HG03159 (cell line): Measurements from ENCODE around the gene CCNT2.
A peak's percentile ranks its signal among the peaks of the same experiment; 100 is the strongest.
"Not testable (repeated sequence)": the region's sequence is repeated elsewhere in the genome, so short reads cannot be mapped to it uniquely, and the experiment has no call there.

Experiments used
- ATAC-seq: cut with Tn5 transposase; IDR thresholded peaks from one replicate; pipeline ENCODE4 v1.9.1; 2021; ENCODE audit warnings: mild to moderate bottlenecking, moderate library complexity; ENCODE audit not compliant: unreplicated experiment

CCNT2 gene

DNA sequence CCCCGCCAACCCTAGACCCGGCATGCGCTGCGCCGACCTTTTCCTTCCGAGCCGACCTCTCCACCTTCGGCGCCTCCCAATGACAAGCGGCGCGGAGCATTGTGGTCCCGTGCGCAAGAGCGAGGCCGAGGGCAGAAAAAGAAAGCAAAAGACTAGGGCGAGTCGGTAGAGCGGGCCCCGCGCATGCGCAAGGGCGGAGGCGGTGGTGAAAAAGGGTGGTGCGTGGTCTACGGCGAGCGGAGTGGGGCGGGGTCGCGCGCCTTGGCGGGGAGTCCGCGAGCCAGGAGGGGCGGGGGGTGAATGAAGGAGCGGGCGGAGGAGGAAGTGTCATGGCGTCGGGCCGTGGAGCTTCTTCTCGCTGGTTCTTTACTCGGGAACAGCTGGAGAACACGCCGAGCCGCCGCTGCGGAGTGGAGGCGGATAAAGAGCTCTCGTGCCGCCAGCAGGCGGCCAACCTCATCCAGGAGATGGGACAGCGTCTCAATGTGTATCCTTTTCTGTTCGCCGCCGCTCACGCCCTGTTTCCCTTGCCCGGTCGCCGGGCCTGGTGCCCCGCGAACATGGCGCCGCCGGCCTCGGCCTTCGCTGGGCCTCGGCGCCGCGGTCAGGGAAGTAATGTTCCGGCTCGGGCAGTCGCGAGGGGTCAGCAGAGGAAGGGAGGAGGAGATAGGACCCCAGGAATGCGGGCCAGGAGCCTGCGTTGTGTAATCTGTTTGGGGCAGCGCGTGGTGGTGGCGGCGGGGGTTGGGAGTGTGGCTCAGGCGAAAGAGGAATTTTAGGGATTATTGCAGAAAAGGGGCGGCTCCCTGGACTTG lies at the start of gene CCNT2:
CCNT2 (plus strand) TSS at position 297 of the 815 bp plus-strand sequence; CDS start at position 330, 33 bp downstream.
- ATAC-seq = peak; percentile 80

DNA sequence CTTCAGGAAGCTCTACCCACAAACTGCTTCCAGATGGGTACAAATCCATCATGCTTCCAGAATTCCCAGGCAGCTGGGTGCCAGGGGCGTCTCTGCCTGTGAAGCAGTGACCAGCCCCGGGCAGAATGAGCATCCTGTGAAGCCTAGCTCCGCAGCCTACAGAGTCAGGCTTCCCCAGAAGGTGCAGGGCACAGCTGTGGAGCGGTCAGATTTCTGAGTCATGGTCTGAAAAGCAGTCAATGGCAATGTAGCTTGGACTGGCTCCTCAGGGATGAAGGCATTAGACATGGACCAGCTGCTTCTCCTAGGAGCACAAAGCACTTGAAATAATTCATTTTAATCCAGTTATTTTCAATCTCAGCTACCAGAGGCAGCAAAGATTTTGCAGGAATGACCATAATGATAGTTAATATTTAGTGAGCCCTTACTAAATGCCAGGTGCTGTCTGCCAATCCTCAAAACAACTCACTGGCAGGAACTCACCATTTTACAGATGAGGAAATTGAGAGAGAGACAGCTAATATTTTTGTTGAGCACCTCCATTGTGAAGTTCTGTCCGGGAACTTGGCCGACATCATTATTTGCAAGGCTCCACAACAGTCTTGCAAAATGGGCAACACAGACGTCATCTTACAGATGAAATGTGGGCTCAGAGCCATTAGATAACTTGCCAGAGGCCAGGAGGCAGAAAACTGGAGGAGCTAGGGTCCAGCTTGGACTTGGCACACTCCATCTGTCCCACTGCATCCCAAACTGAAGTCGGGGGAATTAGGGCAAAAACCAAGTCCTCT lies 48.5 kb upstream of the CCNT2 start:
- no peak for ATAC-seq

DNA sequence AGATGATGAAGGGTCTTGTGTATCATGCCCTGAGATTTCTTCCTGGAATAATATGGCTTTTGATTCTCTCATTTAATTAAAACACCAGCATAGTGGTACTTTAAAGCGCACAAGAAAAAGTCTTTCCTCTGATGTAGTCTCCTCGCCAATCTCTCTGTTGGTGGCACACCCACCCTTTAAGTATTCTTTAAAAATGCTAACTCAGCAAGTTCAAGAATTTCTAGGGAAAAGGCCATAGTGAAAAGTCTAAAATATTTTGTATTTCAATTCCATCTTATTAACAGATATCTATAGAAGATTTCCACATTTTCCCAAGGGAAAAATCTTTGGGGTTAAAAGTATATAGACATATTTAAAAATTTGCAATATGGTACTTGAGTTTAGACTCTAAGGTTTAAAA lies 45.5 kb upstream of the CCNT2 start:
- no peak for ATAC-seq

DNA sequence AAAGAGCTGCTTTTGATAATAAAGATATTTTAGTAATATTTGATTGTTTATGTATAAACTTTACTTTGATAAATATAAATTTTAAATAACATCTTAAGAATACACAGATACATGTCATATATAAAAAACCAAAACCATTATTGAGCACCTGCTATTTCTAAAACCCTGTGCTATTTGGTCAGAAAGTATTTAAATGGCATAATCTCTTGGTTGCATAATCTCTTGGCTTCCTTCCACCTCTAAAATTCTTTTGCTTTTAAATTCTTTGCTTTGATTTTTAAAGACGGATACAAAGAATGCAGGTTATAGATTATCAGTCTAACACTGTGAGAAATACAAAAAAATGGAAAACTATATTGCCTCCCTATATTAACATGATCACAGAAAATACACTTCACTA lies 43.3 kb upstream of the CCNT2 start:
- ATAC-seq = no peak

DNA sequence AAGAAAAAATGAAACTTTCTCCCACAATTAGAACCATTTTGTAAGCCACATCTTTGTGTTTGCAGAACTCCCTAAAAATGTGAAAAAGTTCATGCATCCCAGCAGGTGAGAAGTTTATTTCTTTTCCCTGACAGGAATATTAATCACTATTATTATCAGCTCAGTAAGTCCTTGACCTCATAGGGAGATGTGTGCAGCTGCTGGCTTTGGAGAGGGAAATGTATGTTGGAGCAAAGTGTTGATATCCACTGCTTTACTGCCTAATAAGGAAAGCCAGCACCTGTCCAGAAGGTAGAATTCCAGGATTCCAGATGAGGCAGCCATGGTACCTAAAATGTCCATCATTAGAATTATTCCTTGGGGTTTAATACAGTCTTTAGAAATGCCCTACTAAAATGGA lies 35.8 kb upstream of the CCNT2 start:
- ATAC-seq = no peak

DNA sequence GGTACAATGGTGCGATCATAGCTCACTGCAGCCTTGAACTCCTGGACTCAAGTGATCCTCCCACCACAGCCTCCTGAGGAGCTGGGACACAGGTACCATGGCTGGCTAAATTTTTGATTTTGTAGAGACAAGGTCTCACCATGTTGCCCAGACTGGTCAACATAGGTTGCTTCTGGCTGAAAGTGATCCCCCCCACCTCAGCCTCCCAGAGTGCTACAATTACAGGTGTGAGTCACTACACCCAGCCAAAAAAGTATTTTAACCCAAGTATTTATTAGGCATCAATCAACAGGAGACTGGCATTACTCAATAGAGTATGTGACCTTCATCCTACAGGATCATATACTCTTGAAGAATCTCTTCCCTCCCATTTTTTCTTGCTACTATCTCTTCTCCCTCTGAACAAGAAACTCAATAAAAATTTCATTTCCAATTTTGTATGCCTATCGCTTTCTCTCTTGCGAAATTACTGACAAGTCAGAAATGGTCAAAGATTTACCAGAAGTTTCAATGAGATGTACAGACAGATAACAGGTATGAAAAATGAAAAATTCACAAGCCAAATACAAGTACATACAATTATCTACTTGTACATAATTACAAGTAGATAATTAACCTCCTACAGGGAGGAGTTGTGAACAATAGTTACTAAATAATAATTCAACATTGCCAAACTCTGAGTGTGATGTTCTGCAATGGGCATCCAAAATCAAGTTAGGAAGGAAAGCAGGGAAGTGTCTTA lies 34.9 kb upstream of the CCNT2 start:
- ATAC-seq = no peak

DNA sequence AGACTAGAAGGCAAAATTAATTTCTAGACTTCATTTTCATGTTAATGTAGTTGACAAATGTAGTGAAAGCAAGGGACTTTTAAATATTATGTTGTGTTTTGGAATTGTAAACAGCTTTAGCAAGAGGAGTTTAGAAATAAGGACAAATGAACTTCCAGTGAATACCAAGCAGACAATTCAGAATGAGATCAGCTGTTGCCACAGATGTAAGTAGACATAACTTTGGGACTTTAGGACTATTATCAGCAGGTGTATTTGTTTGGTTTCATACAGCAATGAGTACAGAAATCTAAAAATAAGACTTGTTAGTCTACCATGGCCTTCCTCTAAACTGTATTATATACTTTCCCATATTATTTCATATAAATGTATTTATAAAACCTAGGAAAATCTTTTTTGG lies 34.2 kb upstream of the CCNT2 start:
- no peak for ATAC-seq

DNA sequence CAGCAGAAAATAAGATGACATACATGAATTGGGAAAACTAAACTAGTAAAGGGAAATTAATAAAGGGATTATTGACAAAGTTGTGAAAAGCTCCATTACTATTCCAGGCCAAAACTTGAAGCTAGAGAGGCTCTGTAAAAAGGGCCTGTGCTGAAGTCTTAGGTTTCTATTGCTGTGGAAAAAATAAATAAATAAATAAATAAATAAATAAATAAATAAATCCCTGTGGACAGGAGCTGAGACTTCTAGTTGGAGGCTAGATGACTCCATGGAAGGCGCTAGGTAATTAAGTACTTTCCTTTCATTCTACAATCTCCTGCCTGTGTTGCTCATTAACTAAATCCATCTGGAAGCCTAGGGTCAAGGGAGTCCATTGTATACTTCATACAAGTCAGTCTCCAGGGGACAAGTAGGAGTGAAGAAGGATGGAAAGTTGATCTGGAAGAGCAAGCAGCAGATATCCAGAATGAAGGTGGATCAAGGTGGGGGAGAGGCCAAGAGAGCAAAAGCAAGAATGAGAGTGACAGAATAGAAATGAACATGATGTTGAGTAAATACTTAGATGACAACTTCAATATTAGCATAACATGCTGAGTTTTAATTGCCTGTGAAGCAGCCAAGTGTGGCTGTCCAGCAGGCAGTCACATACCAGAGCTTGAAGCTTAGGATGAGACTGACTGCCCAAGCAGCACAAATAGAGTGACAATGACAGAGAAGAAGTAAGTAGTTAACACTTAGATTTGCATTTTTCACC lies 26.2 kb upstream of the CCNT2 start:
- no peak for ATAC-seq

DNA sequence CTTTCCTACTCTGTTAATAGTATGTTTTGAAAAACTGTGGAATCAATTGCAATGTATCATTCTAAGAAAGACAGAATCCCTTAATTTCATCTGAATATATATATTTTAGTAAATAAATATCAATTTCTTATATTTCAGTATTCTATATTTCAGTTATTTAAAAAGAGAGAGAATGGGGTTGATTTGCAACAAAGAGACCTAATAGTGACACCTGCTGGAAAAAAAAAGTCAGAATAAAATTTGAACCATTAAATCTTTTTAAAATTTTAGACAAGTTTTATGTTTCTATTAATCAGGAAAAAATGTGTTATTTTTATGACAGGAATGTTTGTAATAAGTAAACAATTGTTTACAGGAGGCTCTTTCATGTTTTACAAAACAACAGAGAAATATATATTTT lies 20.7 kb upstream of the CCNT2 start:
- no peak for ATAC-seq

DNA sequence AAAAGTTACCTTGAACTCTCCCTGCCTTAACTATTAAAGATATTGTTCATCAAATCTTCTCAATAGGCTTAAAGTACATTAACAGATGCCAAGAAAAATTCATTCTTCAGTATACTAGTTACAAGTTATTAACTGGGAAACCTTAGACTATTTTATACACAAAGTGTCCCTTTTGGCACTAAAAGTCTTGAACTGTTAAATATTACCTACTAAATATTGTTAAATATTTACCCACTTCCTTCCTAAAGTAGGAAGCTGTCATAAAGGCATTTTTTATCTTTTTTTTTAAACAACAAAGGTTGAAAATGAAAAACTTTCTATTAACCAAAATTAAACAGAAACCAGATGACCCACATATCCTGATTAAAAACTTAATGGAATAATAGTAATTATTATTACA lies 19.4 kb upstream of the CCNT2 start:
- no peak for ATAC-seq

DNA sequence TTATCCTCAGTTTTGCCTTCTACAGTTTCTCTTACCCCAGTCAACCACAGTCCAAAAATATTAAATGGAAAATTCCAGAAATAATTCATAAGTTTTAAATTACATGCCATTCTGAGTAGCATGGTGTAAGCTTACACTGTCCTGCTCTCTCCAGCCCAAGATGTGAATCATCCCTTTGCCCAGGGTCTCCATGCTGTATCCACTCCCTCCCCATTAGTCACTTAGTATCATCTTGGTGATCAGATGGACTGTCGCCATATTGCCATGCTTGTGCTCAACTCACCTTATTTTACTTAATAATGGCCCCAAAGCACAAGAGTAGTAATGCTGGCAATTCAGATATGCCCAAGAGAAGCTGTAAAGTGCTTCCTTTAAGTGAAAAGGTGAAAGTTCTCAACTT lies 18.5 kb upstream of the CCNT2 start:
- ATAC-seq = no peak

DNA sequence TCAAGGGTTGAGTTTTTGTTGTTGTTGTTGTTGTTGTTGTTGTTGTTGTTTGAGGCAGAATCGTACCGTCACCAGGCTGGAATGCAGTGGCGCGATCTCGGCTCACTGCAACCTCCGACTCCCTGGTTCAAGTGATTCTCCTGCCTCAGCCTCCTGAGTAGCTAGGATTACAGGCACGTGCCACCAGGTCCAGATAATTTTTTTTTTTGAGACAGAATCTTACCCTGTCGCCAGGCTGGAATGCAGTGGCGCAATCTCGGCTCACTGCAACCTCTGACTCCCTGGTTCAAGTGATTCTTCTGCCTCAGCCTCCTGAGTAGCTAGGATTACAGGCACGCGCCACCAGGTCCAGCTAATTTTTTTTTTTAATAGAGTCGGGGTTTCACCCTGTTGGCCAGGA lies 14.9 kb upstream of the CCNT2 start:
- not testable (repeated sequence) for ATAC-seq

DNA sequence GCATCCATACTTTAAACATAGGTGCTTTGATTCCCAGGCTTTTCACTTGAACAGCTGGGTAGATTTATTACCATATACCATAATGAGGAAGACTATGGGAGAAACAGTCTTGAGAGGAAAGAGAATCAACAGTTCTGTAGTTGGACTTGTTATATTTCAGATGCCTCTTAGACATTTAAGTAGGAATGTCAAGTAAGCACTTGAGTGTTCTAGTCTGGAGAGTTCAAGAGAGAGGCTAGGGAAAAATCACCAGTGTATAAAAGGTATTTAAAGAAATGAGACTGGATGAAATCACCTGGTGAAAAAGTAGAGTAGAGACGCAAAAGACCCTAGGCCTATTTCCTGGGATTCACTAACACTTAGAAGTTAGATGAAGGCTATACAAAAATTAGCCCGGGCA lies 13.5 kb upstream of the CCNT2 start:
- ATAC-seq = no peak

DNA sequence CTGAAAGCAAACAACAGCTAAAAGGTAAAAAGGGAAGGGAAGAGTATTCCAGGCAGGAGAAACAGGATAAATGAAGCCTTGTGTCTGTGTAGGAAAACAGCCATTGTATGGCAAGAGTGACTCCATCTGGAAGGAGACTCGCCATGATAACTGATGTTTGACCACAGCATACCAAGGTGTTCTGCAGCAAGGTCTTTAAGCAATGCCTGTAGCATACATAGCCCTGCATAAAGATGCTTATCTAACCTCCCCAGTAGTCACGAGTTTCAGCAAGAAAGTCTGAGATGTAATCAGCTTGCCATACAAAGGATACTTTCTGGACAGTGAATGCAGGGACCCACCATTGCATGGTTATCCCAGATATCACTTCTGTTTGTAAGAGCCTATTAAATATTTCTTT lies 11.9 kb upstream of the CCNT2 start:
- ATAC-seq = no peak

DNA sequence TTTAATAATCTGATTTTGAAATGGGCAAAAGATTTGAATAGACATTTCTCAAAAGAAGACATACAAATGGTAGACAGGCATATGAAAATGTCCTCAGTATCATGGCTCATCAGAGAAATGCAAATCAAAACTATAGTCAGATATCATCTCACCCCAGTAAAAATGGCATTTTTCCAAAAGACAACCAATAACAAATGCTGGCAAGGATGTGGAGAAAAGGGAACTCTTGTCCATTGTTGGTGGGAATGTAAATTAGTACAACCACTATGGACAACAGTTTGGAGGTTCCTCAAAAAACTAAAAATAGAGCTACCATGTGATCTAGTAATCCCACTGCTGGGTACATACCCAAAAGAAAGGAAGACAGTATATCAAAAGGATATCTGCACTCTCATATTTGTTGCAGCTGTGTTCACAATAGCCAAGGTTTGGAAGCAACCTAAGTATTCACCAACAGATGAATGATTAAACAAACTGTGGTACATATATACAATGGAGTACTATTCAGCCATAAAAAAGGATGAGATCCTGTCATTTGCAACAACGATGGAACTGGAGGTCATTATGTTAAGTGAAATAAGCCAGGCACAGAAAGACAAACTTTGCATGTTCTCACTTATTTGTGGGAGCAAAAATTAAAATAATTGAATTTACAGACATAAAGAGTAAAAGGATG lies 11.0 kb upstream of the CCNT2 start:
- ATAC-seq = not testable (repeated sequence)

DNA sequence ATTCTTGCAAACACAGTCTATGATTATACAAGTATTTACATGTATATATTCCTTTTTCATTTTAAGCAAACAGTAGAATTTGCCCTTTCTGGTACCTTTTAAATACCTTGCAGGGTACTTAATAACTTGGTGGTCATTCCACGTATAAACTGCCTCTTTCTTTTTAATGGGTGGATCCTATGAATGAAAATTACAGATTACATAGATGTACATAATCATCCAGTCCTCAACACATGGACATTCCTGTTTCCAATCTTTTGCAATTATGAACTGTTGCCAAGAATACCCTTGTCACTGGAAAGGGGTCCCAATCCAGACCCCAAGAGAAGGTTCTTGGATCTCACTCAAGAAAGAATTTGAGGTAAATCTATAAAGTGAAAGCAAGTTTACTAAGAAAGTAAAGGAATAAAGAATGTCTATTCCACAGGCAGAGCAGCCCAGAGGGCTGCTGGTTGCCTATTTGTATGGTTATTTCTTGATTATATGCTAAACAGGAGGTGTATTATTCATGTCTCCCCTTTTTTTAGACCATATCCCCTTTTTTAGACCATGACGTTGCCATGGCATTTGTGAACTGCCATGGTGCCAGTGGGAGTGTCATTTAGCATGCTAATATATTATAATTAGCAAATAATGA lies 7.7 kb upstream of the CCNT2 start:
- ATAC-seq = no peak

DNA sequence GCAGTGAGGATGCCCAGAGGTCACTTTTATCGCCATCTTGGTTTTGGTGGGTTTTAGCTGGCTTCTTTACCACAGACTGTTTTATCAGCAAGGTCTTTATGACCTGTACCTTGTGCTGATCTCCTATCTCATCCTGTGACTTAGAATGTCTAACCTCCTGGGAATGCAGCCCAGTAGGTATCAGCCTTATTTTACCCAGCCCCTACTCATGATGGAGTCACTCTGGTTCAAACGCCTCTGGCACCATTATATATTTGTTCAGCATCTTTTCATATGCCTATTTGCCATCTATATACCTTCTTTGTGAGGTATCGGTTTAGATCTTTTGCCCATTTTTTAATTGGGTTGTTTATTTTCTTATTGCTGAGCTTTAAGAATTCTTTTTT lies 7.2 kb upstream of the CCNT2 start:
- ATAC-seq = no peak

DNA sequence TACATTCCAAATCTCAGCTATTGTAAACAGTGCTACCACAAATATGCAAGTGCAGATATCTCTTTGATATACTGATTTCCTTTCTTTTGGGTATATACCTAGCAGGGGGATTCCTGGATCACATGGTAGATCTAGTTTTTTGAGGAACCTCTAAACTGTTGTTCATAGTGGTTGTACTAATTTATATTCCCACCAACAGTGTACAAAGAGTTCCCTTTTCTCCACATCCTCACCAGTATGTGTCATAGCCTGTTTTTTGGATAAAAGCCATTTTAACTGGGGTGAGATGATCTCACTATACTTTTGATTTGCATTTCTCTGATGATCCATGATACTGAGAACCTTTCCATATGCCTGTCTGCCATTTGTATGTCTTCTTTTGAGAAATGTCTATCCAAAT lies 6.3 kb upstream of the CCNT2 start:
- no peak for ATAC-seq

DNA sequence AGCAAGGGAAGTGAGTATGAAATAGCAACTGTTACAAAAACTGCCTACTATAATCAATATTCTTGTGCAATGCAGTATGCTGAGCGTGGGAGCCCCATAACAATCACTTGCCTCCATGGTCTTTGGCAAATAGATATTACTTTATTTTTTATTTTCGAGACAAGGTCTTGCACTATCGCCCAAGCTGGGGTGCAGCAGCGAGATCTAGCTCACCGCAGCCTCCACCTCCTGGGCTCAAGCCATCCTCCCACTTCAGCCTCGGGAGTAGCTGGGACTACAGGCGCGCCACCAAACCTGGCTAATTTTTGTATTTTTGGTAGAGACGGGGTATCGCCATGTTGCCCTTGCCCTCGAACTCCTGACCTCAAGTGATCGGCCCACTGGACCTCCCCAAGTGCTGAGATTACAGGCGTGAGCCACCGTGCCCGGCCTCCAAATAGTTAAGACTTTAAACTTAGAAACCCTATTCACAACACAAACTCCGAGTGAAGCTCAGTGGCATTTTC lies 1.2 kb upstream of the CCNT2 start:
- no peak for ATAC-seq
